ENCODE measurements around the gene MED27.

- TF ChIP-seq POLR2A (IDR thresholded peaks at IDR 0.05; ENCODE audit: low read depth, low read length) (no peak), TAF1 (IDR thresholded peaks at IDR 0.05; ENCODE audit: borderline replicate concordance, low read depth, low read length) (no peak)
Observed at GRCh38 chr9:132099741-132100407, 20.2 kb upstream of the MED27 start.

Measured in GM12892 (cell line).